HEK293 (cell line): Measurements from ENCODE around the gene CYLC1.

Source experiments
- CTCF ChIA-PET: fragments of 350-600 bp; formaldehyde crosslinking; extraction: SDS; loops from one replicate; lab custom pipeline; 2021; ENCODE audit warnings: antibody characterized with exemption; lab: Yijun Ruan, JAX
- POLR2A ChIA-PET: fragments of 300-600 bp; formaldehyde crosslinking; extraction: SDS; loops from one replicate; lab custom pipeline; 2020; ENCODE audit warnings: antibody characterized with exemption, inconsistent platforms; lab: Yijun Ruan, JAX
- H3K27ac ChIP-seq: fragments of 200-500 bp; sonication (Bioruptor generic); 2 replicates; pipeline ENCODE4 v1.5.1; 2014; ENCODE audit warnings: low read depth, low read length, control low read depth, inconsistent platforms; ENCODE audit errors: extremely low read depth
- H3K36me3 ChIP-seq, 2 experiments: fragments of 200-500 bp in 1 of 2; sonication (Bioruptor generic) in 1 of 2; 1 replicate in 1 of 2; 2 replicates in 1 of 2; pipeline ENCODE4 v1.5.1; 2014 to 2017; ENCODE audit warnings: inconsistent platforms in 2 of 2, low read length in 2 of 2; ENCODE audit not compliant: control insufficient read depth in 2 of 2, insufficient read depth in 1 of 2
- H3K4me1 ChIP-seq: fragments of 200-500 bp; sonication (Bioruptor generic); 2 replicates; pipeline ENCODE4 v1.5.1; 2014; ENCODE audit warnings: mild to moderate bottlenecking, low read length, inconsistent platforms; ENCODE audit not compliant: control insufficient read depth, insufficient read depth
- H3K4me3 ChIP-seq: 2 replicates; pipeline ENCODE4 v1.5.1; 2011; ENCODE audit warnings: low read depth, mild to moderate bottlenecking, control low read depth, low read length, moderate library complexity
- H3K9me3 ChIP-seq: fragments of 200-500 bp; sonication (Bioruptor generic); 2 replicates; pipeline ENCODE4 v1.5.1; 2014; ENCODE audit warnings: low read depth, low read length, inconsistent platforms; ENCODE audit not compliant: control insufficient read depth, insufficient read depth
- FEZF1 ChIP-seq: fragments of 450-650 bp; formaldehyde crosslinking; IDR thresholded peaks from 2 replicates; pipeline ENCODE4 v1.5.1; 2016; ENCODE audit warnings: missing biosample characterization, missing genetic modification characterization
- KLF9 ChIP-seq: fragments of 450-650 bp; formaldehyde crosslinking; IDR thresholded peaks from 2 replicates; pipeline ENCODE4 v1.5.1; 2016; ENCODE audit warnings: missing biosample characterization, missing genetic modification characterization, low read depth
- TSHZ1 ChIP-seq: fragments of 450-650 bp; formaldehyde crosslinking; IDR thresholded peaks from 2 replicates; pipeline ENCODE4 v1.5.1; 2016; ENCODE audit warnings: missing biosample characterization, missing genetic modification characterization, borderline replicate concordance
- ZBTB17 ChIP-seq: fragments of 450-650 bp; formaldehyde crosslinking; IDR thresholded peaks from 2 replicates; pipeline ENCODE4 v1.5.1; 2016; ENCODE audit warnings: missing biosample characterization, missing genetic modification characterization
- ZFP37 ChIP-seq: fragments of 450-650 bp; formaldehyde crosslinking; IDR thresholded peaks from 2 replicates; pipeline ENCODE4 v1.5.1; 2016; ENCODE audit warnings: missing biosample characterization, missing genetic modification characterization
- ZNF133 ChIP-seq: fragments of 450-650 bp; formaldehyde crosslinking; IDR thresholded peaks from 2 replicates; pipeline ENCODE4 v1.5.1; 2016; ENCODE audit warnings: missing biosample characterization, missing genetic modification characterization
- ZNF184 ChIP-seq: fragments of 450-650 bp; IDR thresholded peaks from 2 replicates; pipeline ENCODE4 v1.5.1; 2018; ENCODE audit warnings: missing biosample characterization, mild to moderate bottlenecking, missing genetic modification characterization
- ZNF24 ChIP-seq: fragments of 450-650 bp; formaldehyde crosslinking; IDR thresholded peaks from 2 replicates; pipeline ENCODE4 v1.5.1; 2016; ENCODE audit warnings: missing biosample characterization, missing genetic modification characterization
- ZNF335 ChIP-seq: fragments of 450-650 bp; formaldehyde crosslinking; conservative IDR thresholded peaks from 2 replicates; pipeline ENCODE4 v1.5.1; 2016; ENCODE audit warnings: missing biosample characterization, missing genetic modification characterization
- ZNF366 ChIP-seq: fragments of 450-650 bp; formaldehyde crosslinking; conservative IDR thresholded peaks from 2 replicates; pipeline ENCODE4 v1.5.1; 2016; ENCODE audit warnings: missing biosample characterization, missing genetic modification characterization
- ZNF423 ChIP-seq: fragments of 450-650 bp; formaldehyde crosslinking; IDR thresholded peaks from 2 replicates; pipeline ENCODE4 v1.5.1; 2016; ENCODE audit warnings: missing biosample characterization, missing genetic modification characterization
- ZNF449 ChIP-seq: fragments of 450-650 bp; formaldehyde crosslinking; IDR thresholded peaks from 2 replicates; pipeline ENCODE4 v1.5.1; 2017; ENCODE audit warnings: missing biosample characterization, mild to moderate bottlenecking, missing genetic modification characterization, moderate library complexity
- ZNF473 ChIP-seq: fragments of 450-650 bp; formaldehyde crosslinking; IDR thresholded peaks from 2 replicates; pipeline ENCODE4 v1.5.1; 2017; ENCODE audit warnings: missing biosample characterization, missing genetic modification characterization
- ZNF529 ChIP-seq: fragments of 450-650 bp; formaldehyde crosslinking; IDR thresholded peaks from 2 replicates; pipeline ENCODE4 v1.5.1; 2017; ENCODE audit warnings: missing genetic modification characterization, missing biosample characterization; ENCODE audit not compliant: insufficient replicate concordance
- ZNF624 ChIP-seq: fragments of 450-650 bp; formaldehyde crosslinking; IDR thresholded peaks from 2 replicates; pipeline ENCODE4 v1.5.1; 2017; ENCODE audit warnings: missing biosample characterization, missing genetic modification characterization
- ZNF626 ChIP-seq: fragments of 450-650 bp; sonication (Bioruptor Pico); formaldehyde crosslinking; IDR thresholded peaks from 2 replicates; pipeline ENCODE4 v1.5.1; 2018; ENCODE audit warnings: missing biosample characterization, missing genetic modification characterization, inconsistent platforms
- ZNF654 ChIP-seq: fragments of 450-650 bp; formaldehyde crosslinking; IDR thresholded peaks from 2 replicates; pipeline ENCODE4 v1.5.1; 2016; ENCODE audit warnings: low read depth, missing biosample characterization, missing genetic modification characterization
- ZNF660 ChIP-seq: fragments of 450-650 bp; IDR thresholded peaks from 2 replicates; pipeline ENCODE4 v1.5.1; 2018; ENCODE audit warnings: missing biosample characterization, mild to moderate bottlenecking, missing genetic modification characterization
- ZNF747 ChIP-seq: fragments of 450-650 bp; formaldehyde crosslinking; IDR thresholded peaks from 2 replicates; pipeline ENCODE4 v1.5.1; 2016; ENCODE audit warnings: missing biosample characterization, missing genetic modification characterization
- ZNF837 ChIP-seq: fragments of 450-650 bp; formaldehyde crosslinking; IDR thresholded peaks from 2 replicates; pipeline ENCODE4 v1.5.1; 2016; ENCODE audit warnings: missing biosample characterization, missing genetic modification characterization
- TF ChIP-seq, protein P1 (sequence below): fragments of 450-650 bp; formaldehyde crosslinking; IDR thresholded peaks from 2 replicates; pipeline ENCODE4 v1.5.1; 2016; ENCODE audit warnings: missing biosample characterization, missing genetic modification characterization
- TF ChIP-seq, protein P2 (sequence below): fragments of 450-650 bp; formaldehyde crosslinking; IDR thresholded peaks from 2 replicates; pipeline ENCODE4 v1.5.1; 2016; ENCODE audit warnings: missing biosample characterization, missing genetic modification characterization
- TF ChIP-seq, protein P3 (sequence below): fragments of 450-650 bp; formaldehyde crosslinking; IDR thresholded peaks from 2 replicates; pipeline ENCODE4 v1.5.1; 2016; ENCODE audit warnings: missing biosample characterization, missing genetic modification characterization

CYLC1 gene

DNA sequence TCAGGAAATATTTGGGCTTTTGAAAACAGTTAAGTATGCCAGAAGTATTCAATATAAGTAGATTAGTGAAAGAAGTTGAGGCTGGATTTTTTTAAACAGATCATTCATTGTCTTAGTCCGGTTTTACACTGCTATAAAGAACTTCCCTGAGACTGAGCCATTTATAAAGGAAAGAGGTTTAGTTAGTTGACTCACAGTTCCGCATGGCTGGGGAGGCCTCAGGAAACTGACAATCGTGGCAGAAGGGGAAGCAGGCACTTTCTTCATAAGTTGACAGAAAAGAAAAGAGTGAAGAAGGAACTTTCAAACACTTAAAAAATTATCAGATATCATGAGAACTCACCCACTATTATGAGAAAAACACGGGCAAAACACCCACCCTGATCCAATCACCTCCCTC is 31.1 kb upstream of the CYLC1 start:
- CTCF ChIA-PET = no interaction called here
- POLR2A ChIA-PET = no interaction called here
- no peaks in the 10 kb centered on the region; the same call in 1 of the 2 replicates for H3K9me3 ChIP-seq
- no peak overlapping the region for H3K4me3 ChIP-seq
- H3K4me1 ChIP-seq = no peaks in the 10 kb centered on the region
- no peak overlapping the region for H3K27ac ChIP-seq
- H3K36me3 ChIP-seq = no peaks in the 10 kb centered on the region
- TF ChIP-seq, protein P1, sequence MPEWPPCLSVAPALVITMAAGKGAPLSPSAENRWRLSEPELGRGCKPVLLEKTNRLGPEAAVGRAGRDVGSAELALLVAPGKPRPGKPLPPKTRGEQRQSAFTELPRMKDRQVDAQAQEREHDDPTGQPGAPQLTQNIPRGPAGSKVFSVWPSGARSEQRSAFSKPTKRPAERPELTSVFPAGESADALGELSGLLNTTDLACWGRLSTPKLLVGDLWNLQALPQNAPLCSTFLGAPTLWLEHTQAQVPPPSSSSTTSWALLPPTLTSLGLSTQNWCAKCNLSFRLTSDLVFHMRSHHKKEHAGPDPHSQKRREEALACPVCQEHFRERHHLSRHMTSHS (tag by site-specific recombination) = no peak
- TF ChIP-seq ZNF449 (tag by site-specific recombination) = no peak
- TF ChIP-seq ZNF335 (tag by site-specific recombination) = no peak
- no peak for TF ChIP-seq ZBTB17 (tag by site-specific recombination)
- TF ChIP-seq ZNF366 (tag by site-specific recombination) = no peak
- no peak for TF ChIP-seq ZNF423
- no peak for TF ChIP-seq ZNF184 (tag by site-specific recombination)
- TF ChIP-seq ZNF473 (tag by site-specific recombination) = no peak
- TF ChIP-seq ZNF626 = no peak
- no peak for TF ChIP-seq TSHZ1 (tag by site-specific recombination)
- no peak for TF ChIP-seq FEZF1 (tag by site-specific recombination)
- TF ChIP-seq ZNF24 (tag by site-specific recombination) = no peak
- no peak for TF ChIP-seq ZNF837 (tag by site-specific recombination)
- no peak for TF ChIP-seq ZNF529 (tag by site-specific recombination)
- no peak for TF ChIP-seq KLF9 (tag by site-specific recombination)
- TF ChIP-seq ZNF624 (tag by site-specific recombination) = no peak
- TF ChIP-seq ZNF133 (tag by site-specific recombination) = no peak
- TF ChIP-seq, protein P2, sequence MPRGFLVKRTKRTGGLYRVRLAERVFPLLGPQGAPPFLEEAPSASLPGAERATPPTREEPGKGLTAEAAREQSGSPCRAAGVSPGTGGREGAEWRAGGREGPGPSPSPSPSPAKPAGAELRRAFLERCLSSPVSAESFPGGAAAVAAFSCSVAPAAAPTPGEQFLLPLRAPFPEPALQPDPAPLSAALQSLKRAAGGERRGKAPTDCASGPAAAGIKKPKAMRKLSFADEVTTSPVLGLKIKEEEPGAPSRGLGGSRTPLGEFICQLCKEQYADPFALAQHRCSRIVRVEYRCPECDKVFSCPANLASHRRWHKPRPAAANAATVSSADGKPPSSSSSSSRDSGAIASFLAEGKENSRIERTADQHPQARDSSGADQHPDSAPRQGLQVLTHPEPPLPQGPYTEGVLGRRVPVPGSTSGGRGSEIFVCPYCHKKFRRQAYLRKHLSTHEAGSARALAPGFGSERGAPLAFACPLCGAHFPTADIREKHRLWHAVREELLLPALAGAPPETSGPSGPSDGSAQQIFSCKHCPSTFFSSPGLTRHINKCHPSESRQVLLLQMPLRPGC (tag by site-specific recombination) = no peak
- TF ChIP-seq ZNF747 (tag by site-specific recombination) = no peak

GRCh38 chrX:83845397-83845796 is 15.5 kb upstream of the CYLC1 start:
- POLR2A ChIA-PET = no interaction called here
- Histone ChIP-seq H3K4me1 (no peaks in the 10 kb centered on the region), H3K4me3 (no peak overlapping the region), H3K27ac (no peak overlapping the region), H3K9me3 (peaks cover 6% of the 10 kb centered on the region), H3K36me3 (no peaks in the 10 kb centered on the region)
- CTCF ChIA-PET = interaction anchor here (0.7 to 1.5 kb wide), 6 partner anchors 8 to 210 kb away, joined by 3 to 8 read pairs (median 4); no protein-coding TSS in a partner anchor
- TF ChIP-seq ZNF654 (tag by site-specific recombination) (peak; percentile 77), ZNF660 (tag by site-specific recombination) (peak; percentile 74; the same call in 1 of the 2 replicates), ZFP37 (tag by site-specific recombination) (no peak)
- TF ChIP-seq, protein P3, sequence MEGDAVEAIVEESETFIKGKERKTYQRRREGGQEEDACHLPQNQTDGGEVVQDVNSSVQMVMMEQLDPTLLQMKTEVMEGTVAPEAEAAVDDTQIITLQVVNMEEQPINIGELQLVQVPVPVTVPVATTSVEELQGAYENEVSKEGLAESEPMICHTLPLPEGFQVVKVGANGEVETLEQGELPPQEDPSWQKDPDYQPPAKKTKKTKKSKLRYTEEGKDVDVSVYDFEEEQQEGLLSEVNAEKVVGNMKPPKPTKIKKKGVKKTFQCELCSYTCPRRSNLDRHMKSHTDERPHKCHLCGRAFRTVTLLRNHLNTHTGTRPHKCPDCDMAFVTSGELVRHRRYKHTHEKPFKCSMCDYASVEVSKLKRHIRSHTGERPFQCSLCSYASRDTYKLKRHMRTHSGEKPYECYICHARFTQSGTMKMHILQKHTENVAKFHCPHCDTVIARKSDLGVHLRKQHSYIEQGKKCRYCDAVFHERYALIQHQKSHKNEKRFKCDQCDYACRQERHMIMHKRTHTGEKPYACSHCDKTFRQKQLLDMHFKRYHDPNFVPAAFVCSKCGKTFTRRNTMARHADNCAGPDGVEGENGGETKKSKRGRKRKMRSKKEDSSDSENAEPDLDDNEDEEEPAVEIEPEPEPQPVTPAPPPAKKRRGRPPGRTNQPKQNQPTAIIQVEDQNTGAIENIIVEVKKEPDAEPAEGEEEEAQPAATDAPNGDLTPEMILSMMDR (tag by site-specific recombination) = peak; percentile 68
